OCI-LY3 (cell line): ENCODE results near the gene GPR155.

ENCODE experiments used
- CTCF ChIP-seq: fragments of 200-600, 300-600 bp; sonication (generic); IDR thresholded peaks from 2 replicates; pipeline ENCODE4 v1.5.1; 2014; ENCODE audit warnings: antibody characterized with exemption, low read length, low read depth
- EZH2phosphoT487 ChIP-seq: fragments of 200-600 bp; shearing (Covaris generic); IDR thresholded peaks from 2 replicates; pipeline ENCODE4 v1.6.1; 2018; ENCODE audit warnings: antibody characterized with exemption, mixed run types, low read depth

- TF ChIP-seq CTCF (no peak), EZH2phosphoT487 (no peak)
These were observed 36.6 kb downstream of the GPR155 start for GRCh38 chr2:174450021-174450816.
